HT1080 (cell line): ENCODE data around the gene PLA2G12A. TPM values are rescaled to one million over a fixed set of nuclear protein-coding genes. Genes with fewer than 3 reads are reported as not detected.
A peak's percentile ranks its signal among the peaks of the same experiment; 100 is the strongest.

Experiments
- DNase-seq: peaks from one replicate; pipeline ENCODE4 v3.0.0-alpha.2; 2015; ENCODE audit warnings: low read depth
- polyA plus RNA-seq, 2 experiments: library from polyadenylated mRNA; depleted of rRNA; stranded (reverse); fragments of >200 nt; gene quantifications; 2 replicates each; pipeline ENCODE4 v1.2.3, GENCODE V29; 2015
- total RNA-seq: library from RNA; depleted of rRNA; stranded (reverse); fragments of >200 nt; shearing (Covaris generic); gene quantifications from 2 replicates; pipeline ENCODE4 v1.2.3, GENCODE V29; 2014; rRNA removed

The PLA2G12A gene
- total RNA-seq: 34.7 and 50.5 TPM in 2 replicates
- polyA plus RNA-seq (2015; cell fraction: cytosol; rRNA removed): 8.2 and 38.8 TPM in 2 replicates
- polyA plus RNA-seq (2015; cell fraction: nucleus; rRNA removed): 4.8 and 146 TPM in 2 replicates

DNA sequence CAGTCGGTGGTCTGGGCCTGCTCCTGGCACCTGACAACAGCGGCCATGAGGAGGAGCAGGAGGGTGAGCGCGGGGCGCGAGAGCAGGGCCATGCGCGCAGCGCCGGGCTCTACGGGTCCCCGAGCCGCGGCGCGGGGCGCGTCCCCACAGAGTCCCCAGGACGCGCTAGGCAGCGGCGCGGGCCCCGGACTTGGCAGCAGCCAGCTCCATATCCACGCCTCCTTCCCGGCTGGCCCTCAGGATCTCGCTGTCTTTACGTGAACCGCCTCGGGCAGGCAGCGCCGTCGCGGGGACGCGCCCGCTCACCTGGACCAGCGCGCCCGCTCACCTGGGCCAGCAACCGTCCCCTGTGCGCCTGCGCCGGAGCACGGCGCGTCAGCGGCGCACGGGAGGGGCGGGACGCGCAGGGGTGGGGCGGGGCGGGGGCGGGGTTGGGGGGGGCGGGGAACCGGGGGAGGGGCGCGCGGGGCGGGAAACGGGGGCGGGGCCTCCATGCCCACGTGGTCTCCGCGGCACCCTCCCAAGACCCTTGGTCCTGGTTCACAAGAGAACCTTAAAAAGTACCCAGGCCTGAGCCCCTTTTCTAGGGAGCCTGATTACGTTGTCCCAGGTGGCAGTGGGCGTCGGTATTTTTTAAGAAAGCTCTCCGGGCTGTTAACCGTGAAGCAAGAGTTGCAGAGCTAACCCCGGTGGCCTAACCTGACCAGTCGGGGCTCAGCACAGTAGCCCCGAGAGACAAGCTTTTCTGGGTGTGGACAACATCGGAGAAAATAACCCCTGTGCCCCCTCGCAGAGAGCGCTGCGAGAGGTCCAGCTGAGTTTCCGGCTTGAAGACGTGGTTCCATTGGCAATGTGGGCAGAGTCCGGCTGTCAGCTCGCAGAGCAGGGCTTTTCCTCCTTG lies at the start of gene PLA2G12A:
TSS of gene PLA2G12A (minus strand) at position 353 of the 901 bp plus-strand sequence. CDS start at position 92, 261 bp downstream.
- DNase-seq: peak; percentile 58

DNA sequence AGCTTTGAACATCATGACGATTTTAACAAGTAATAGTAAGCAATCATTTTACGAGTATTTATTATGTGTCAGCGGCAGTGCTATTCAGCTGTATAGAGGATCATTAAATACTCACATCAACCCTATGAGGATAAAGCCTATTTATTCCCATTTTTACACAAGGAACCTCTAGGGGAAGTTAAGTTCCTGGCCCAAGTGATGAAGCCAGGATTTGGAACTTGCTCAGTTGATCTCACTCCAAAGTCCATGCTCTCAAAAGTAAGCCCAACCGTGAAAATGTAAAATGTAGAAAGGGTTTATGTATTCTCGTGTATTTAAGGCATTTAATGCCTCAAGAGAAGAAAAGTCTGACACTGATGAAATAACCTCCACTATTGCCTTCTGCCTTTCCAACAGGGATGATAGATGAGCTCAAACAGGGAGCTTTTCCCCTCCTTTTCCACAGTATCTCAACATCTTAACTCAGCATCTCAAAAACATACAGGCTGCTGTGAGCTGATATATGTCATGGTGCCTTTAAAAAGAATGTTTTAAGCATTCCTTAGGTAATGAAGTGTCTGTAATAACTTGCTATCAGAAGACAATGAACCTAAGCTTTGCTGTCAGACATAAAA lies 35.0 kb upstream of the PLA2G12A start:
- DNase-seq: no peak

DNA sequence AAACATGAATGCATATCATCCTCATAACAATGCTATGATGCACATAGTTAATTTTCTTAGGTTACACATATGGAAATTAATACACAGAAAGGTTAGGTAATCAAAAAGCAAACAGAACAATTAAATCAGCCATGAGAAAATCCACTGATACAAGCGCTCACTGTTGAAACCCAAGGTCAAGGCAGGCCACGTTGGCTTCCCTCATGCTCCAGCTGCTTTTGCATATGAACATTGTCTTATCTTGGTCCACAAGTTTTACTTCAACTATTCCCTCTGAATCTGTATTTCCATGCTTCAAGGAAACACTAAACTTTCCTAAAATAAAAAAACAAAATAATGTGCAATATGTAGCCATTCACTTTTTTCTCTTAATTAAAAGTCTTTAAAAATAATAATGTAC lies 34.5 kb upstream of the PLA2G12A start:
- no peak for DNase-seq

DNA sequence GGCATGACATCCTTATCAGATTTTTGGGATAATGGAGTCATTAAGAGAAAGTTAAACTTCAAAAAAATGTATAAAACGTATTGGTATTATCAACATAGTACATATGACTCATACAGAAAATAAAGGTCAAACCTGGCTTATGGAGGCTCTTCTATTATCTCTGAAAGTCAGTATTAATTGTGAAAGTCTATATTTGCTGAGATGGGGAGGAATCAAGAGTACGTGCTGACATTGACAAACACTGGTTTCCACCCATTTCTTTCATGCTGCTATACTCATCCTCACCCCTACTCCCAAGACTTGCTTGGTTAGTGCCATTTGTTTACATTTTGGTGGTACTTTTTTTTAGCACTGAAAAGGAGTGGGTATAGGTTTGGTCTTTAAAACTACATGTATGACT lies 30.8 kb upstream of the PLA2G12A start:
- DNase-seq: no peak

DNA sequence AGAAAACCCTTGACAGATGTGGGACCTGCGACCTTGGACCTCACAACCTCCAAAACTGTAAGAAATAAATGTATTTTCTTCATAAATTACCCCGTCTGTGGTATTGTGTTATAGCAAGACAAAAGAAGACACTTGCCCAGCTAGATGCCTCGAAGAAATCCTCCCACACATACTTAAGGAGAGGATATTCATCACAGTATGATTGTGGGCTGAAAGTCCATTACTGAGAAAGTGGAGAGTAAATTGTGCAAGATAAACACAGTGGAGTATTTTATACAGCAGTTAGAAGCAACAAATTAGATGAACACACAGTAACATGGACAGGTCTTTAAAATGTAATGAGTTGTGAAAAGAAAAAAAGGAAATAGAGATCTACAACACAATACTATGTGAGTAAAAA lies 25.8 kb upstream of the PLA2G12A start:
- DNase-seq: no peak

DNA sequence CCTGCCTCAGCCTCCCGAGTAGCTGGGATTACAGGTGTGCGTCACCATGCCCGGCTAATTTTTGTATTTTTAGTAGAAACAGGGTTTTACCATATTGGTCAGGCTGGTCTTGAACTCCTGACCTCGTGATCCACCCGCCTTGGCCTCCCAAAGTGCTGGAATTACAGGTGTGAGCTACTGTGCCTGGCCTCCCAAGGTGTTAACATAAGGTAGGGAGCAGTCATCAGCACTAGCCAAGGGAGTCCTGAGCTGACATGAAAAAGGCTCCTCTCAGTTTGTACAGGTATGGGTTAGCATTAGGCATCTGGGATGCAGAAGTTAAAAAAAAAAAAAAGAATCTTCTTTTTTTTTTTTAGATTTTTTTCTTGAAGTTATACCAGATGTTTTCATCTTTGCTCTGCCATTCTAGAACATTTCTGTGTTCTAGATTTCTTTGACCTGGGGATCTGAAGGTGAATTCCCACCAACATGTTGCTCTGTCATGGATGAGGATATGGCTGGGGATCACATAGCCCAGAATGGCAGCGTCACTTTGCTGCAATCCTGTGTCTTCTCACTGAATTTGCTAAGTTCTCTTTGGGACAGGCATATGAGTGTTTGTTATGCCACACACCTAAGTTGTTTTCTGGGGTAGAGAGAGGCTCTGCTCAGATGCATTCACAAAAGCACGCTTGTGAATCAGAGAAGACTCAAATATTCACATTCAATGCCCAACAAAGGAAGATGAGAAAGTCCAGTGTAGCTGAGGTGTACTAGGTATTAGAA lies 24.4 kb upstream of the PLA2G12A start:
- no peak for DNase-seq

DNA sequence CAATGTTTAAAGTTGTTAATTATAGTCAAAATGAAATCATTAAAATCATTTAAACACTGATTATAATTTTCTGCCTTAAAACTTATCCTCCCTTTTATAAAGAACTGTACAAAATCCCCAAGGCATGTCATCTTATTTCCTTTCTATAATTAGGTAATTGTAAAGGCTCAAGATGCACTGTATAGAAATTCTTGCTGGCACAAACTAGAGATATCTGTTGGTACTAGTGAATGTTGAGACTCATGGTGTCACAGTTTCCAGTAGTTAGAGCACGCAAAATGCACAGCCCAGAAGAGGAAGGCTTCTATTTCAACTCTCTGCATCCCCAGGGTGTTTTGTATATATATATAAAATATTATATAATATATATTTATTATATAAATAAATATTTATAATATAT lies 22.7 kb upstream of the PLA2G12A start:
- no peak for DNase-seq

- DNase-seq: no peak
Measured at GRCh38 chr4:109751852-109752251, 22.0 kb upstream of the PLA2G12A start.

GRCh38 chr4:109750652-109751244 lies 20.9 kb upstream of the PLA2G12A start:
- no peak for DNase-seq

DNA sequence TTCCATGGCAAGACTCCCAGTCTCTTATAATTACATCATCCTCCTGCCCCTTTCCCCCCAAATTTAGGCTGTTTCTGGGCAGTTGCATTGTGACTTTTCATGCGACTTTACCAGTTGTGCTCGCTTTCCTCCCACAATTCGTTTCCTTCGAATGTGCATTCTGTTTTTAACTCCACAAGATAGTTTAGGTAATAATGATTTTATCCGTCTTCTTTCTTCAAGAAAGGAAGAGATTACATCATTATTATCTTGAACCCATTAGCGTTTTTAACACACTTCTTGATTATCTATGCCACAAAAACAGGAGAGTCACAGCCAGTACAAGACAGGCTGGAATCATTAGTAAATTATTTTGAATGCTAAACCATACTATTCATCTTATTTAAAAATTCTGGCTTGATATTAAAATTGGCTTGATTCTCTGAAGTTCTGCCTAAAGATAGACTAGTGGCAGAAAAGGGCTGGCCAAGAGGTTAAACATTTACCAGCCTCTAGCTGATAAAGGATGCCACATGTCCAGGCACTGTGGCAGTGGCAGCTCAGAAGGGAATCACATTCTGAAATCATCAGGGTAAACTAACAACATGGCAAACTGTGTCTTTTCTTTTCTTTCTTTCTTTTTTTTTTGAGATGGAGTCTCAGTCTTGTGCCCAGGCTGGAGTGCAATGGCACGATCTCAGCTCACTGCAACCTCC lies 19.7 kb upstream of the PLA2G12A start:
- no peak for DNase-seq

GRCh38 chr4:109748114-109748513 lies 18.2 kb upstream of the PLA2G12A start:
- DNase-seq: no peak

DNA sequence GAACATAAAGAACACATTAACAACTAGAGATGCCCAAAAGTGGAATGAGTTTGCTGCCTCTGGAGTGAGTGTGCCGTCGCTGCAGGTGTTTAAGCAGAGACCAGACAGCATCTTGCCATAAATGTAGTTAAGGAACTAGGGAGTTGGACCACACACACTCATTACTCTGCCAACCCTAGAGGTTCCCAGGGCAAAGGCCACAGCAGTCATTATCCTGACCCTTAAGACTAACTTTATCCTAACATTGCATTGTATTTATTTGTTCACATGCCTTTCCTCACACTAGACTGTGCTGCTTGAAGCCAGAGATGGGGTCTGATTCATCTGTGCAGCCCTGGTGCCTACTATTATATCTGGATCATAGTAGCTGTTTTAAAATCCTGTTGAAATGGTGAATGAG lies 16.9 kb upstream of the PLA2G12A start:
- DNase-seq: no peak

DNA sequence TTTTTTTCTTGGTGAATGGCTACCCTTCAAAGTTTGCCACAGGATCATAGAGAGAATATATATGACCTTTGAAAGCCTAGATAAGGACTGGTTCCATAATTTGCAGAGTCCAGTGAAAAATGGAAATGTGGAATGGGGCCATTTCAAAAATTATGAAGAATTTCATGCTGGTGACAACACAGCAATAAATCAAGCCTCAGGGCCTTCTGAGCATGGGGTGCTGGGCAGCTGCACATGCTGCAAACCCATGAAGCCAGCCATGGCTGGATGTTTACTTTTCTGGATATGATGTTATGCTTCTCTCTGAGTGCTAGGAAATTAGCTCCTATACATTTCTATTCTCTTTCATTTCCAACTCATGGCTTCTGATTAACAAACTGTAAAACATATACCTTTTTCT lies 16.0 kb upstream of the PLA2G12A start:
- no peak for DNase-seq

DNA sequence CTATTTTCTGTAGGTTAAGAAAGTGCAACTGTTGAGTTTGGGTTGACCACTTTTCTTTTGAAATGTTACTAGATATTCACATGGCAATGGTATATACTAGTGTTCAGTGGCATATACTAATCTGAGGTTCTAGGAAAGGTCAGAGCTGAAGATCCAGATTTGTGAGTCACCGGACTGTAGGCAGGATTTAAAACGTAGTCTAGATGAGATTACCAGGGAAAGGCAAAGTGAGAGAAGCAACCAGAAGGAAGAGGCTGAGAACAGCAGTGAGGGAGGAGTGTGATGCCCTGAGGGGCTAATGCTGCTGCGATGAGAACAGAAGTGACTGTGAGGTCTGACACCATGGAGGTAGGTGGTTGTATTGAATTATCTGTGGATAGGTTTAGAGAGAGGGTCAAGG lies 9.7 kb upstream of the PLA2G12A start:
- peak; percentile 33 for DNase-seq

- no peak for DNase-seq
Measured at GRCh38 chr4:109738104-109738872, 8.4 kb upstream of the PLA2G12A start.

DNA sequence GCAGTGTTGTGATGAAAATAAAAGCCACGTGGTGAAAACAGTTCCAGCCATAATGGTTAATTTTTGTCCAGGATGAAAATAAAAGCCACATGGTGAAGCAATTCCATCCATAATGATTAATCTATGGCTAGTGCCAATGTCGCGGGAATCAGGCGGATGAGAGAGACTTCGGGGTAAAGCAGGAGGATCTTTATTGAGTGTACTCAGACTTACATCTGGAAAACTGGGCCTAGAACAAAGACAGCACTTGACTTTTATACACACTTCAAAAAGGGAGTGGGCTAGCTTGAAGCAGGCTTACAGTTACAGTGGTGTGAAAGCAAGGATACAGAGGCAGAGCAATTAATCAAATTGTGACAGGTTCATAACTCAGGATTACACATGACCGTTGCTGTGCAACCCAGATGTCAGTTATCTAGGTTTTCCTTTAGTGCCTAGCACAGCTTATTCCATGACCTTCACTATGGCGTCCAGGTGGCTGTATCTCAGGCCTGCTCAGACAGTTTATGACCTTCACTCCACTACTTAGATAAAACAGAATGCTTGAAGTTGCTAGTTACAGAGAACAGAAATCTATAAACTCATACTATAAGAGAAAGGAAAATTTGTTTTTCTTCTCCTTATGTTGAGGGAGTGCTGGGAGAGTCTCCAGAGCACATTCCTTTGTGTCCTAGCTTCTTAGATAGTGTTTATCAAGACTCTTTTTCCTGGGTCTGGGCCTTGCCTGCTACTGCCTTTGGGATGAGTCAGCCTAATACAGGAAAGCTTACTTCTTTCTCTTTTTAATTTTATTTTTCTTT lies 5.9 kb upstream of the PLA2G12A start:
- DNase-seq: no peak

GRCh38 chr4:109733728-109734127 lies 3.9 kb upstream of the PLA2G12A start:
- no peak for DNase-seq

- DNase-seq: no peak
Measured at GRCh38 chr4:109730619-109731545, 1.0 kb upstream of the PLA2G12A start.
